ENCODE data around the gene CMIP.

The CMIP gene

GRCh38 chr16:81448154-81449131 lies 3.8 kb downstream of the CMIP start:
- DNase-seq, result no peak

GRCh38 chr16:81449241-81449640 lies 4.6 kb downstream of the CMIP start:
- DNase-seq, result no peak

GRCh38 chr16:81449899-81450608 lies 5.4 kb downstream of the CMIP start:
- no peak for DNase-seq

- no peak for DNase-seq
Measured at GRCh38 chr16:81450783-81451491, 6.3 kb downstream of the CMIP start.

GRCh38 chr16:81451753-81452680 lies 7.4 kb downstream of the CMIP start:
- no peak for DNase-seq

GRCh38 chr16:81453091-81453728 lies 8.6 kb downstream of the CMIP start:
- no peak for DNase-seq

- no peak for DNase-seq
Measured at GRCh38 chr16:81454044-81454443, 9.4 kb downstream of the CMIP start.

- DNase-seq, result no peak
Measured at GRCh38 chr16:81455006-81455405, 10.4 kb downstream of the CMIP start.

- no peak for DNase-seq
Measured at GRCh38 chr16:81455720-81456494, 11.3 kb downstream of the CMIP start.

GRCh38 chr16:81456523-81457325 lies 12.1 kb downstream of the CMIP start:
- no peak for DNase-seq

GRCh38 chr16:81457326-81458133 lies 12.9 kb downstream of the CMIP start:
- peak in 1 of 2 experiments; percentile 57 for DNase-seq

- DNase-seq, result no peak
Measured at GRCh38 chr16:81458149-81458669, 13.6 kb downstream of the CMIP start.

- DNase-seq, result no peak
Measured at GRCh38 chr16:81458827-81459598, 14.4 kb downstream of the CMIP start.

GRCh38 chr16:81460075-81460474 lies 15.5 kb downstream of the CMIP start:
- no peak for DNase-seq

GRCh38 chr16:81461243-81461642 lies 16.6 kb downstream of the CMIP start:
- no peak for DNase-seq

- DNase-seq, result no peak
Measured at GRCh38 chr16:81461766-81462165, 17.2 kb downstream of the CMIP start.

- no peak for DNase-seq
Measured at GRCh38 chr16:81462683-81463082, 18.1 kb downstream of the CMIP start.

- DNase-seq, result no peak
Measured at GRCh38 chr16:81463296-81463890, 18.8 kb downstream of the CMIP start.

Data from NCI-H2081 (cell line).